HG02885 (cell line): ENCODE measurements around the gene TADA3.

Experiments used
- ATAC-seq: cut with Tn5 transposase; IDR thresholded peaks from one replicate; pipeline ENCODE4 v1.9.1; 2021; ENCODE audit warnings: mild to moderate bottlenecking; ENCODE audit not compliant: unreplicated experiment, poor library complexity

Gene TADA3

GRCh38 chr3:9732740-9733115 lies 59.5 kb downstream of the TADA3 start:
- ATAC-seq: no peak

GRCh38 chr3:9732080-9732739 lies 60.1 kb downstream of the TADA3 start:
- peak; percentile 8 for ATAC-seq

- peak; percentile 96 for ATAC-seq
Observed at GRCh38 chr3:9731206-9732079, 60.8 kb downstream of the TADA3 start, which contains the start of gene BRPF1. BRPF1 (plus strand) TSS chr3:9731735; CDS start chr3:9734141, 2,406 bp downstream.

- ATAC-seq: peak; percentile 42
Observed at GRCh38 chr3:9730657-9731205, 61.5 kb downstream of the TADA3 start.
